Measurements from ENCODE around the gene GSTCD. TPM values are rescaled to one million over a fixed set of nuclear protein-coding genes. Genes with fewer than 3 reads are reported as not detected.

The GSTCD gene
- 13.7 and 17.1 TPM in 2 replicates for total RNA-seq

- Histone ChIP-seq H3K27me3 (ENCODE audit: control insufficient read depth, insufficient read depth, low read length) (no peaks in the 10 kb centered on the region), H3K36me3 (ENCODE audit: control insufficient read depth, insufficient read depth, low read length) (no peaks in the 10 kb centered on the region), H3K4me3 (ENCODE audit: low read depth, low read length) (peak within 1 kb of the TSS; percentile 55)
- peak; percentile 72 for FAIRE-seq
- TF ChIP-seq, protein P1, sequence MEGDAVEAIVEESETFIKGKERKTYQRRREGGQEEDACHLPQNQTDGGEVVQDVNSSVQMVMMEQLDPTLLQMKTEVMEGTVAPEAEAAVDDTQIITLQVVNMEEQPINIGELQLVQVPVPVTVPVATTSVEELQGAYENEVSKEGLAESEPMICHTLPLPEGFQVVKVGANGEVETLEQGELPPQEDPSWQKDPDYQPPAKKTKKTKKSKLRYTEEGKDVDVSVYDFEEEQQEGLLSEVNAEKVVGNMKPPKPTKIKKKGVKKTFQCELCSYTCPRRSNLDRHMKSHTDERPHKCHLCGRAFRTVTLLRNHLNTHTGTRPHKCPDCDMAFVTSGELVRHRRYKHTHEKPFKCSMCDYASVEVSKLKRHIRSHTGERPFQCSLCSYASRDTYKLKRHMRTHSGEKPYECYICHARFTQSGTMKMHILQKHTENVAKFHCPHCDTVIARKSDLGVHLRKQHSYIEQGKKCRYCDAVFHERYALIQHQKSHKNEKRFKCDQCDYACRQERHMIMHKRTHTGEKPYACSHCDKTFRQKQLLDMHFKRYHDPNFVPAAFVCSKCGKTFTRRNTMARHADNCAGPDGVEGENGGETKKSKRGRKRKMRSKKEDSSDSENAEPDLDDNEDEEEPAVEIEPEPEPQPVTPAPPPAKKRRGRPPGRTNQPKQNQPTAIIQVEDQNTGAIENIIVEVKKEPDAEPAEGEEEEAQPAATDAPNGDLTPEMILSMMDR (IDR thresholded peaks at IDR 0.05; ENCODE audit: insufficient read depth, low read length, severe bottlenecking): no peak
- DNase-seq (ENCODE audit: low read depth): peak; percentile 82
Observed at GRCh38 chr4:105708181-105709080, at the start of gene GSTCD, which contains the start of gene INTS12. Gene GSTCD (plus strand): TSS chr4:105708784. CDS start chr4:105717614, 8,830 bp downstream. Gene INTS12 (minus strand): TSS chr4:105708689. CDS start chr4:105700005, 8,684 bp downstream.

DNA sequence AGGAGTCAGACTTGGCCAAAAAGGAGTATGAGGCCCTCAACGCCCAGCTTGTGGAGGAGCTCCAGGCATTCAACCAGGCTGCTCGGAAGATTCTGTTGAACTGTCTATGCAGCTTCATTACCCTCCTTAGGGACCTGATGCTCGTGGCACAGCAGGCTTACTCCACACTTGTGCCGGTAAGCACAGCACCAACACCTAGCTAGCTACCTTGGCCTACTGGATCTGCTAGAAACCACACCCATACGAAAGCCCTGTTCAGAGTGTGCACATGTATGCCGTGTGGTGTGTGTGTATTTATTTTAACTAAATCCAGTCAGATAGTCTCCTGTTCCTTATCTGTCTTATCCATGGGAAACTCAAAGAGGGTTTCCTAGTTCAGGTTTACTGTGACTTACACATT, 49.4 kb upstream of the GSTCD start:
- TF ChIP-seq, protein P1 (IDR thresholded peaks at IDR 0.05; ENCODE audit: insufficient read depth, low read length, severe bottlenecking): no peak
- Histone ChIP-seq H3K36me3 (ENCODE audit: control insufficient read depth, insufficient read depth, low read length) (no peaks in the 10 kb centered on the region), H3K4me3 (ENCODE audit: low read depth, low read length) (no peak overlapping the region), H3K27me3 (ENCODE audit: control insufficient read depth, insufficient read depth, low read length) (no peaks in the 10 kb centered on the region)
- DNase-seq (ENCODE audit: low read depth) (no peak), FAIRE-seq (peak; percentile 50)

DNA sequence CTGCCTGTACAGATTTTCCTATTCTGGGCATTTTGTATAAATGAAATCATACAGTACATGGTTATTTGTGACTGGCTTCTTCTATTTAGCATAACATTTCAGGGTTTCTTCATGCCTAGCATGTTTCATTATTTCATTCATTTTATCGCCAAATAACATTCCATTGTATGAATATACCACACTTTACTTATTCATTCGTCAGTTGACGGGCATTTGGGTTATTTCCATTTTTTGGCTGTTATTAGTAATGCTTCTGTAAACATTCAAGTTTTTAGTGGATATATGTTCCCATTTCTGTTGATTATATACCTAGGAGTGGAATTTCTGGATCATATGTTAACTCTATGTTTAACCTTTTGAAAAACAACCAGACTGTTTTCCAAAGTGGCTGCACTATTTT, 47.6 kb upstream of the GSTCD start:
- TF ChIP-seq, protein P1 (IDR thresholded peaks at IDR 0.05; ENCODE audit: insufficient read depth, low read length, severe bottlenecking): no peak
- no peak overlapping the region for H3K4me3 ChIP-seq (ENCODE audit: low read depth, low read length)
- FAIRE-seq: no peak
- no peaks in the 10 kb centered on the region for H3K27me3 ChIP-seq (ENCODE audit: control insufficient read depth, insufficient read depth, low read length)
- H3K36me3 ChIP-seq (ENCODE audit: control insufficient read depth, insufficient read depth, low read length): no peaks in the 10 kb centered on the region
- peak; percentile 33 for DNase-seq (ENCODE audit: low read depth)

GRCh38 chr4:105662935-105663675, 45.5 kb upstream of the GSTCD start:
- Histone ChIP-seq H3K4me3 (ENCODE audit: low read depth, low read length) (no peak overlapping the region), H3K27me3 (ENCODE audit: control insufficient read depth, insufficient read depth, low read length) (no peaks in the 10 kb centered on the region), H3K36me3 (ENCODE audit: control insufficient read depth, insufficient read depth, low read length) (no peaks in the 10 kb centered on the region)
- FAIRE-seq (no peak), DNase-seq (ENCODE audit: low read depth) (no peak)
- TF ChIP-seq, protein P1 (IDR thresholded peaks at IDR 0.05; ENCODE audit: insufficient read depth, low read length, severe bottlenecking): no peak

- no peaks in the 10 kb centered on the region for H3K27me3 ChIP-seq (ENCODE audit: control insufficient read depth, insufficient read depth, low read length)
- no peak for FAIRE-seq
- H3K36me3 ChIP-seq (ENCODE audit: control insufficient read depth, insufficient read depth, low read length): no peaks in the 10 kb centered on the region
- H3K4me3 ChIP-seq (ENCODE audit: low read depth, low read length): no peak overlapping the region
- peak; percentile 63 for DNase-seq (ENCODE audit: low read depth)
- TF ChIP-seq, protein P1 (IDR thresholded peaks at IDR 0.05; ENCODE audit: insufficient read depth, low read length, severe bottlenecking): peak; percentile 41
Observed at GRCh38 chr4:105666693-105667092, 41.9 kb upstream of the GSTCD start.

Data from bronchial epithelial cell (primary cell).